Measurements from ENCODE around the gene ERN1.
A peak's percentile ranks its signal among the peaks of the same experiment; 100 is the strongest.
"Not testable (repeated sequence)": the region's sequence is repeated elsewhere in the genome, so short reads cannot be mapped to it uniquely, and the experiment has no call there.

ERN1 gene

GRCh38 chr17:64022611-64023063, 107.3 kb downstream of the ERN1 start:
- no peak for DNase-seq

- DNase-seq, result peak; percentile 34 to 52
Observed at GRCh38 chr17:64020056-64020766, 109.7 kb downstream of the ERN1 start, which contains the start of gene ICAM2. Gene ICAM2 (minus strand): TSS chr17:64020633. CDS start chr17:64006691, 13,942 bp downstream.

GRCh38 chr17:64019551-64019961, 110.4 kb downstream of the ERN1 start:
- not testable (repeated sequence) for DNase-seq

- DNase-seq, result peak; percentile 6 to 48
Observed at GRCh38 chr17:64017381-64017980, 112.5 kb downstream of the ERN1 start.

- no peak for DNase-seq
Observed at GRCh38 chr17:64016974-64017373, 113.0 kb downstream of the ERN1 start.

GRCh38 chr17:64016231-64016784, 113.6 kb downstream of the ERN1 start:
- peak; percentile 22 to 23 for DNase-seq

- DNase-seq, result no peak
Observed at GRCh38 chr17:64015447-64015846, 114.5 kb downstream of the ERN1 start.

GRCh38 chr17:64009571-64010402, 120.2 kb downstream of the ERN1 start:
- peak; percentile 46 to 55 for DNase-seq

GRCh38 chr17:64008830-64009229, 121.1 kb downstream of the ERN1 start:
- DNase-seq, result no peak

- no peak for DNase-seq
Observed at GRCh38 chr17:64008346-64008745, 121.6 kb downstream of the ERN1 start.

- DNase-seq, result no peak
Observed at GRCh38 chr17:64007838-64008282, 122.1 kb downstream of the ERN1 start.

GRCh38 chr17:64007089-64007837, 122.7 kb downstream of the ERN1 start:
- not testable (repeated sequence) for DNase-seq

- DNase-seq, result no peak
Observed at GRCh38 chr17:64006361-64007088, 123.4 kb downstream of the ERN1 start.

- DNase-seq, result no peak
Observed at GRCh38 chr17:64005734-64006167, 124.2 kb downstream of the ERN1 start.

- no peak for DNase-seq
Observed at GRCh38 chr17:64004903-64005733, 124.8 kb downstream of the ERN1 start.

GRCh38 chr17:64004218-64004770, 125.7 kb downstream of the ERN1 start:
- no peak for DNase-seq

GRCh38 chr17:64003526-64004121, 126.3 kb downstream of the ERN1 start:
- DNase-seq, result no peak

GRCh38 chr17:64002658-64003525, 127.1 kb downstream of the ERN1 start:
- DNase-seq, result no peak

Data from AML-193 (cell line).